Spleen (tissue), 7 donors: Measurements from ENCODE around the gene DHX34.

Experiments
- CTCF ChIP-seq, 11 experiments: fragments of 200-600 bp in 7 of 11; fragments of 450-650 bp in 4 of 11; sonication (generic) in 4 of 11; IDR thresholded peaks in 8 of 11; conservative IDR thresholded peaks in 3 of 11; 1 replicate in 7 of 11; 2 replicates in 4 of 11; pipeline versions ENCODE4 v1.4.0 to v1.8.0; 2016 to 2021; ENCODE audit warnings: antibody characterized with exemption in 11 of 11, inconsistent platforms in 4 of 11, mild to moderate bottlenecking in 1 of 11
- POLR2AphosphoS5 ChIP-seq, 3 donors: sonication (generic); formaldehyde crosslinking; IDR thresholded peaks; one replicate each; pipeline ENCODE4 v1.5.1; 2017; ENCODE audit warnings: antibody characterized with exemption in 3 of 3
- donor health status: DM: no; HTN: no; CAD: no; lungs with moderate emphysema.
- donor health status: DM: no; HTN: no; CAD: no.
- donor health status: DM: no; HTN: no; CAD: no.

GRCh38 chr19:47373246-47374240, 24.4 kb downstream of the DHX34 start:
- TF ChIP-seq CTCF (IDR thresholded peaks at IDR 0.05 in 8 of 11, conservative IDR thresholded peaks at IDR 0.05 in 3 of 11) = no peak
- peak in 1 of 3 donors; percentile 35 for TF ChIP-seq POLR2AphosphoS5 (IDR thresholded peaks at IDR 0.05)
